HG03558 (cell line): Measurements from ENCODE around the gene UBFD1.
"Not testable (repeated sequence)": the region's sequence is repeated elsewhere in the genome, so short reads cannot be mapped to it uniquely, and the experiment has no call there.

Source experiments
- ATAC-seq: cut with Tn5 transposase; IDR thresholded peaks from one replicate; pipeline ENCODE4 v1.9.1; 2021; ENCODE audit warnings: moderate number of reproducible peaks; ENCODE audit not compliant: unreplicated experiment; ENCODE audit errors: extremely low read depth

The UBFD1 gene, protein sequence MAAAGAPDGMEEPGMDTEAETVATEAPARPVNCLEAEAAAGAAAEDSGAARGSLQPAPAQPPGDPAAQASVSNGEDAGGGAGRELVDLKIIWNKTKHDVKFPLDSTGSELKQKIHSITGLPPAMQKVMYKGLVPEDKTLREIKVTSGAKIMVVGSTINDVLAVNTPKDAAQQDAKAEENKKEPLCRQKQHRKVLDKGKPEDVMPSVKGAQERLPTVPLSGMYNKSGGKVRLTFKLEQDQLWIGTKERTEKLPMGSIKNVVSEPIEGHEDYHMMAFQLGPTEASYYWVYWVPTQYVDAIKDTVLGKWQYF

DNA sequence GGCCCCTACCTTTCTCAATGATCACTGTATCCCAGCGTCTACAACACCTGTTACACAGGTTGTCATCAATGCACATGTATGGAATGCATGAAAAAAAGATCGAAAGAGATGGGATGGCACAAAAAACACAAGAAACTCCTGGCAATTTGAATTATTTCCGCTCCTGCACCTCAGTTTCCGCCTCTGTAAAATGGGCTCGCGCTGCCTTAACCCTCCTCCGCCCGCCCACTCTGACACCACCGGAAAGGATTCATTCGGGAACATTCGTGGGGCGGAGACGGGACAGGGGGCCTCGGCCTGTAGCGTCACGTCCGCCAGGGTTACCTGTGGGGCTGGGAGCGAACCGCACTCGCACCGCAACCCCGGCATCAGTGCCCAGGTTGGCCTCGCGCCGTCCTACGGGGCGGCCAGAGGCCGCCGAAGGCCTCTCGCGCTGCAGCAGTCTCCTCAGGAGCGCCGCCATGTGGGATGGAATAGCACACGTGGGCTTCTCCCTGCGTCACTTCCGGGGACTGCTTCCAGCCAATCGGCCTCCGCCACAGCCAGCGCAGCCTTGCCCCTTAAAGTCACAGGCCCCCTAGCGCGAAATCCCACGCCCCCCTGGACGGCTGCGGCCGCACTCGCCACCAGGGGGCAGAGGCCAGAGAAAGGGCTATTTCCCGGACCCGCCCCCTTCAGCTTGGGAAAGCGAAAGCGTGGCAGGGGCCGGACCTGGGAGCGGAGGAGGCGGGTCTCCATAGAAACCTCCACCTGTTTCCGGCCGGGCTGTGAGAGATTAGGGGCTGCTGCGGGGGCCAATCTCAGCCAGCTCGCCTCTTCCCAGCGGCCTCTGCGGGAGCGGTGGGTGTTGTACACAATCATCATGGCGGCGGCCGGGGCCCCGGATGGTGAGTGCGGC lies at the start of gene UBFD1, which contains the start of gene EARS2:
UBFD1 (plus strand) TSS at position 847 of the 898 bp plus-strand sequence; CDS start at position 863, 16 bp downstream.
EARS2 (minus strand) TSS at position 470 of the 898 bp plus-strand sequence; CDS start at position 463, 7 bp downstream.
- peak; percentile 77 for ATAC-seq

DNA sequence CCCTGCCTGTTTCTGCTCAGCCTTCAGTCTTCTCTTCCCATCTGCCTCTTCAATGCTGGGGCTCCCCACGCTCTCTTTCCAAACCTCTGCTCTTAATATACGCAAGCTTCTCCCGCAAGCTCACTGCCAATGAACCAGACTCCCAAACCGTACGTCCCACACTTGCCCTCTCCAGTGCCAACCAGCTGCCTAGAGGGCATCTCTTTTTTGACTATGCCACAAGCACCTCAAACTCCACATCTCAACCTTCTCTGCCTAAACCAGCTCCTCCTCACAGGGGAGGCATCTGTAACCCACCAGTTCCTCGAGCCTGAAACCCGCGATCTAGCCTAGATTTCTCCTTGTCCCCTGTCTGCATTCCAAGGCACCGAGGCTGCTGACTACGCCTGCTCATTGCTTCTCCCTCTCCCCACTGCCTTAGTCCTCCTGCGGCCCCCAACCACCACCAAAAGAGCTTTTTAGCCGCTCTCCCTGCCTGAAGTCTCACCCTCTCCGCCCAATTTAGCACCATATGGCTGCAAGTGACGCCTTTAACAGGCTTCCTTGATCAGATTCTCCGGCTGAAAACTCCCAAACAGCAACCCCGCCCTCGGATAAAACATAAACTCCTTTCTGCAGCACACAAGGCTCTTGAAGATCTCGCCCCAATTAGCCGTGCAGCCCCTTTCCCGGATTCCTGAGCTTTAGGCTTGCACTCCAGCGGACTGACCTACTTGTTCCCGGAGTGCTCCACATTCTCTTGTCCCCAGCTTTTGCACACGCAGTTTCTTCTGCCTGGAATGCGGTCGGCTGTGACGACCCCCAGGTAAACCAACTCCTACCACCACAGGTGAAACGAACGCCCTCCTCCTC lies 48.7 kb upstream of the UBFD1 start:
- ATAC-seq: no peak

DNA sequence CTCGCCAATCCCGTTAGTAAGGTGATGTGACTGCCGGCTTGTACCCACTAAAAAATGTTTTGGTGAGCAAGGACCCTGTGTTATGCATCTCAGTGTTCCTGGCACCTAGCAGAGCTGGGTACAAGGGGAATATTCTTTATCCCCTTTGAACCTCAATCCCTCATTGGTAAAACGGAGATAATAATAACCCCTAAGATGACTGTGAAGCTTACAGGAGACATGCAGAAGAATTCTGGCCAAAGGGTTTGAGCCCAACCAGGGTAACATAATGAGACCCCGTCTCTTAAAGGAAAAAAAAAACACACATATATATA lies 48.1 kb upstream of the UBFD1 start:
- no peak for ATAC-seq

DNA sequence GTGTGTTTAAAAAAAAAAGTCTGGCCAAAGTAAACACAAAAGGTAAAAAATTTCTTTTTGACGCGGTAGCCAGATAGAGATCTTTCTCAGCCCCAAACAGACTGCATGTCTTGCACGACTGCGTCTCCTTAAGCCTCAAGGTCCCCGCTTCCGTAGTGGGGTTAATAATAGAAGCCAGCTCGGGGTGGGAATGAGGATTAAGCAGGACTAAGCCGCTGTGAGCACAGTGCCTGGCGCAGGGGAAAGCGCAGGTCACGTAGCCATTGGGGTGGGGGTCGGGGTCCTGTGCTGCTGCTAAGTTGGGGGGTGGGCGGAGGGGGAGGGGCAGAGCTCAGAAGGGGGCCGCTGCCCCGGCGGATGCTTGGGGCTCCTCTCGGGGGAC lies 47.8 kb upstream of the UBFD1 start:
- no peak for ATAC-seq

DNA sequence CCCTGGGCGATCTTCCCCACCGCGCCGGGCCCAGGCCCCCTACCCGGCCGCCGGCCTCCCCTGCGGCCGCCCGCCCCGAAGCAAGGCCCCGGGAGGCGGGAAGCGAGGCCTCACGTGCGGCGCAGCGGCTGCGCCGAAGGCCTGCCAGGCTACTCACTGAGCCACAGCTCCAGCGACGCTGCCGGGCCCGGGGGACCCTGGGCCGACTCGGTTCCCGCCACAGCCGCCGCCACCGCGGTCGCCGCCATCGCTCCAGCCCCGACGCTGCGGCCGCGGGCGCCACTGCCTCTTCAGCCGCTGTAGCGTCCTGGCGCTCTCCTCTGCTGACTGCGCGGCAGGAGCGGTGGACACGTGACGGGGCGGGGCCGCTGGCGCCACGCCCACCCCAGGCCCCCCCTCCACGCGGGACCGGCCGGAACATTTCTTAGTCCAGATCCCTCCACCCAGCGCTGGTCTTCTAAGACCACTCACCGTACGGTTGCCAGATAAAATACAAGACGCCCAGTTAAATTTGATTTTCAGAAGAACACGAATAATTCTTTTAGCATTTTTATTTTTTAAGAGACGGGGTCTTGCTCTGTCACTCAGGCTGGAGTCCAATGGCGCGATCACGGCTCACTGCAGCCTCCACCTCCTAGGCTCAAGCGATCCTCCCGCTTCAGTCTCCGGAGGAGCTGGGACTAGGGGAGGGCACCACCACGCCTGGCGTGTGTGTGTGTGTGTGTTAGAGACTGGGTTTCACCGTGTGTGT lies 47.2 kb upstream of the UBFD1 start, which contains the start of gene GGA2:
GGA2 (minus strand) TSS at position 331 of the 751 bp plus-strand sequence; CDS start at position 248, 83 bp downstream.
- no peak for ATAC-seq

DNA sequence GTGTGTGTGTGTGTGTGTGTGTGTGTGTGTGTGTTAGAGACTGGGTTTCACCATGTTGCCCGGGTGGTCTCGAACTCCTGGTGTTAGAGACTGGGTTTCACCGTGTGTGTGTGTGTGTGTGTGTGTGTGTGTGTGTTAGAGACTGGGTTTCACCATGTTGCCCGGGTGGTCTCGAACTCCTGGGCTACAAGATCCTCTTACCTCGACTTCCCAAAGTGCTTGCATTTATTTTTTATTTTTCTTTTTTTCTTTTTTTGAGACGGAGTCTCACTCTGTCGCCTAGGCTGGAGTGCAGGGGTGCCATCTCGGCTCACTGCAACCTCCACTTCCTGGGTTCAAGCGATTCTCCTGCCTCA lies 46.6 kb upstream of the UBFD1 start:
- ATAC-seq: not testable (repeated sequence)

DNA sequence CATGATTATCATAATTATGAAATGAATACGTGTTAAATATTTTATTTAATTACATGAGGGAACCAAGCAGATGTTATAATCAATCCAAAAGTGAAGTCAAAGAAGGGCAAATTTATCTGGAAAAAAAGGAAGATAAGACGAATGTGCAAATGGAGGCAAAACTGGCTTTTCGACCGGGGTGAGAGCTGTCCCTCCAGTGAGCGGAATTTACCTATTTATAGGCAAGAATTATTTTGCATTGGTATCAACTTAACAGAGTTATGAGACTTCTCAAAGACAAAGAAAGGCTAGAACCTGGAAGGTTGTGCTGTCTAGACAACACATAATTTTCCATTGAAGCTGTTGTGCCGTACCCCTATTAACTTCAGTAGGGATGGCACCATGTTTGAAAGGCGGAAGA lies 45.8 kb upstream of the UBFD1 start:
- no peak for ATAC-seq

DNA sequence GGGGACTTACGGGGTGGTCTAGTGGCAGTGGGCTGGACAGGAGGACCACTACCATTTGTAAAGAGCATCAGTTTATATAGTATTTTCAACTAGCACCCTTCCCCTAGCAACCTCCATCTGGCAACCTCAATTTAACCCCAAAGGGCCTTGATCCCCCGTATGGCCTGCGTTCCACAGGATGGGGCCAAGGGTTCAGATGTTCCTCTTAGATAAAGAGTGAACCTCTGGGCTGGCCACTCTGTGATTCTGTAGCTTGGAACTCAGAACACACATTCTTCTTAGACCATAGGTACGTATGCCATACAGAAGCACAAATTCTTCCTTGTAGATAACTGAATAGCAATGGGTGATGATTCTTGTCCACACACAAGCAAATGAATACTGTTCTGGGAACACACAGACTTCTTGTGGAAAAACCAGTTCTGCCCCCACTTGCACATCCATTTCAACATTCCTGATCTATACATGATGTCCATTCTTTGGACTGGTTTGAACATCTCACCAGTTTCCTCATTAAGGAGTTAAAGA lies 45.3 kb upstream of the UBFD1 start:
- no peak for ATAC-seq

DNA sequence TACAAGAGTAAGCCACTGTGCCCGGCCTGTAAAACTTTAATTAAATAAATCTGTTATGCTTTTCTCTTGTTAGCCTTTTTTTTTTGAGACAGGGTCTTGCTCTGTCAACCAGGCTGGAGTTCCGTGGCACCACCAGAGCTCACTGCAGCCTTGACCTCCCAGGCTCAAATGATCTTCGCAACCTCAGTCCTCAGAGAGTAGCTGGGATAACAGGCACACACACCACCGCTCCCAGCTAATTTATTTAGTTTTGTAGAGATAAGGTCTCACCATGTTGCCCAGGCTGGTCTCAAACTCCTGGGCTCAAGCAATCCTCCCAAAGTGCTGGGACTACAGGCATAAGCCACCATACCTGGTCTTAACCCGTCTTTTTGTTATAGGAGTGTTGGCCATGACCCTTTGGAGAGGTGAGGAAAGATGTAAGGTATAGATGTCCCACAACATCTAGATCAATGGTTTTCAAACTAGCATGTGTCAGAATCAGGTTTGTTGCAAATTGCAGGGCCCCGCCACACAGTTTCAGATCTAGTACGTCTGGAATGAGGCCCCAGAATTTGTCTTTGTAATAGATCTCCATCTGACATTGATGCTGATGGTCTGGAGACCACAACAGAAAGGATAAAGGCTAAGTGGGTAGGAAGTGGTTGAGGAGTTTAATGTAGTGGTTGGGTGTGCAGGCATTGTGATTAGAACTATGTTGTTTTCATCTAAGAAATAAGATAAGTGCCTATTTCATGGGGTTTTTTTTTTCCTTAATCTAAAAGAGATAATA lies 43.0 kb upstream of the UBFD1 start:
- no peak for ATAC-seq

DNA sequence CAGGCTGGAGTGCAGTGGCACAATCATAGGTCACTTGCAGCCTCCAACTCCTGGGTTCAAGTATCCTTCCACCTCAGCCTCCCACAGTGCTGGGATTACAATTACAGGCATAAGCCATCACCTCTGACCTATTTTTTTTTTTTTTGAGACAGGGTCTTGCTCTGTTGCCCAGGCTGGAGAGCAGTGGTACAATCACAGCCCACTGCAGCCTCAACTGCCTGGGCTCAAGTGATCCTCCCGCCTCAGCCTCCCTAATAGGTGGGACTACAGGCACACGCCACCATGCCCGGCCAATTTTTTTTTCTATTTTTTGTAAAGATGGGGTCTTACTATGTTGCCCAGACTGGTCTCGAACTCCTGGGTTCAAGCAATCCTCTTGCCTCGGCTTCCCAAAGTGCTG lies 41.6 kb upstream of the UBFD1 start:
- ATAC-seq: no peak

DNA sequence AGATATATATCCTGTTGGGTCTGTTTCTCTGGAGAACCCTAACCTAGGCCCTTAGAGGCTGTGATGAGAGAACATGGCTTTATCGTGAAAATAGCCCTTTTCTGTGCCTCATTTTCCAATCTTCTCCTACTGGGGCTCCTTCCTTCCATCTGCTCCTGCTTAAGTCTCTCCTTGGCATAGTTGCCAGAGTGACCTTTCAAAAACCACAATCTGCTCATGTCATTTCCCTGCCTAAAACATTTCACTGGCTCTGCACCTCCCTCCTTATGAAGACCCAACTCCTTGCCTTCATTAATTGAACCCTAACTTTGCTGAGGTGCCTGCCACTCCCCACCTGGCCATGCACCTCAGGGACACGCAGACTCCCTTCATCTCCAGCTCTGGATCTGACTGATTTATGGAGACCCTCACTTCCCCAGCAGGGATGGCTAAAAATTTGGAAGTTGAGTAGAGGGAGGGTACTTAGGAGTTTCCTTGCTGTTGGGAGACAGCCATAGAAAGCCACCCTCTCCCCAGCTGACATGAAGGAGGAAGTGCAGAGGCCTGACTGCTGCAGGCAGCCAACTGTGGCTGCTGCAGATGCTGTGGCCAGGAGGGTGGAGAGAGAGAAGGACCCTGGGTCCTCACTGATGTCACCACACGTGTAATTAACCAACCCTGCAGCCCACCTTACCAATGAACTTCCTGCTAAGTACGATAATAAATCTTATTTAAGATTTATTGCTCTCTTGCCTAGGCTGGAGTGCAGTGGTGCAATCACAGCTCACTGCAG lies 41.0 kb upstream of the UBFD1 start:
- no peak for ATAC-seq

DNA sequence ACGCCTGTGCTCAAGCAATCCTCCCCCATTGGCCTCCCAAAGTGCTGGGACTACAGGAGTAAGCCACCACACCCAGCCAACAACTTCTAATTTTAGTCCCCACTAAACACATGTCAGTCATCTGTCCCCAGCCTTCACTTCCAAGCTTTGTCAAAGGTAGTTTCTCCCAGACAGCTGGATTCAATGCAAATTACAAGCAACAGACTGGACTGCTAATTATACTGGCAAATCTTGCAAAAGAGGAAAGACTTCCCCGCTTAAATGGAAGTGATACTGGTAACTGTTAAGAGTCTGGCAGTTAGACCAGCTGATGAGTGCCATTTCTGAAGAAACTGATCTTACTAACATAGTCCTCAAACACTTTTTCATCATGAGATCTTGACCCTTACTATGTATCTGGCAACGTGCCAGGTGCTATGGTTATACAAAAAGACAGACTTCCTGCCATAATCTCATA lies 39.1 kb upstream of the UBFD1 start:
- no peak for ATAC-seq

DNA sequence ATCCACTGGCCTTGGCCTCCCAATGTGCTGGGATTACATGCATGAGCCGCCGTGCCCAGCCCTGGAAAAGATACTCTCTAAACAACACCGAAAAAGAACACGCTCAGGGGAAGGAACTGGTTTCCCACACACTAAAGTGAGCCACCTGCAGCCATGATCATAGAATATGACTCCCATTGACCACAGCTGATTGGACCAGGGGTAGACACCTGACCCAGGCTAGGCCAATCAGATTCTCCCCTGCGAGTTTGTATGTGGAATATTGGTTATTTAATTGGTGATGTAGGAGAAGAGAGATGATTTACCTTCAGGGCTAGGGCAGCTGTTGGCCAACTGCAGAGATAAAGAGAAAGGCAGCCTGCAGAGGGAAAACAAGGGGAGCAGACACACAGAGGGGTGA lies 38.2 kb upstream of the UBFD1 start:
- no peak for ATAC-seq

DNA sequence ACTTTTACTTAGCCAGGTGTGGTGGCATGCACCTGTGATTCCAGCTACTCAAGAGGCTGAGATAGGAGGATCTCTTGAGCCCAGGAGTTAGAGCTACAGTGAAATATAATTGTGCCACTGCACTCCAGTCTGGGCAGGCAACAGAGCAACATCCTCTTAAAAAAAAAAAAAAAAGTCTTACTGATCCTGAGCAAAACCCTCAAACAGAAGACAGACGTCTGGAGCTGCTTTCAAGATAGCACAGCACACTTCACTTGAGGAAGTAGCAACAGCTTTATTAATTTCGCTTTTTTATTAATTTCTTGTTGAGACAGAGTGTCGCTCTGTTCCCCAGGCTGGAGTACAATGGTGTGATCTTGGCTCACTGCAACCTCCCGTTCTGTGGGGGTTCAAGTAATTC lies 37.0 kb upstream of the UBFD1 start:
- no peak for ATAC-seq

DNA sequence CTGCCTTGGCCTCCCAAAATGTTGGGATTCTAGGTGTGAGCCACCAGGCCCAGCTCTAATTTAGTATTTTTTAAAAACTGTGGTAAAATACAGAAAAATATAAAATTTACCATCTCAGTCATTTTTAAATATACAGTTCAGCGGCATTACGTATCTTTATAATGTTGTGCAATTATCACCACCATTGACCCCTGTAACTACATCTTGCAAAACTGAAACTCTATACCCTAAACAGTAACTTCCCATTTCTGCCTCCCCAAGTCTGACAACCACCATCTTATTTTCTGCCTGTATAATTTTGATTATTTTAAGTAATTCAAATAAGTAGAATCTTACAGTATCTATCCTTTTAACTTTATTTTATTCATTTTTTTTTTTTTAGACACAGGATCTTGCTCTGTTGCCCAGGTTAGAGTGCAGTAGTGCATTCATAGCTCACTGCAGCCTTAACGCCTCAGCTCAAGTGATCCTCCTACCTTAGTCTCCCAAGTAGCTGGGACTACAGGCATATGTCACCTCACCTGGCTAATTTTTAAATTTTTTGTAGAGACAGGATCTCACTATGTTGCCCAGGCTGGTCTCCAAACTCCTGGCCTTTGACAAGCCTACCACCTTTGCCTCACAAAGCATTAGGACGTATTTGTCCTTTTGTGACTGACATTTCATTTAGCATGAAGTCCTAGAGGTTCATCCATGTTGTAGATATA lies 36.3 kb upstream of the UBFD1 start:
- ATAC-seq: no peak

DNA sequence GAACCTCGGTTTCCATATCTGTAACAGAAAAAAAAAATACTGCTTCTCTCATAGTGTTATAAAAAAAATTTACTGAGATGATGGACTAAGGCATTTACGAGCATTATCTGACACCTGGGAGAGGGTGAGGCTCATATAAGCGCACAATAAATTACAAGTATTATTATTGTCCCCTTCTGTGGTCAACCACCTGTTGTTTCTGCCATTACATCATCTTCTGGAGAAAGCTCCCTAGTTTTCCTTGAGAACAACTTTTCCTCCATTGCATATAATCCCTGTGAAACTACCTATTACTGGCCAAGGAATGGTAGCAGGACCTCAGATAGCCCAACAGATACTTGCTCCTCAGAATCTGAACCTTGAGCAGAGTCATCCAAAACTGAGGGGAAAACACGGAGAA lies 35.6 kb upstream of the UBFD1 start:
- ATAC-seq: no peak

DNA sequence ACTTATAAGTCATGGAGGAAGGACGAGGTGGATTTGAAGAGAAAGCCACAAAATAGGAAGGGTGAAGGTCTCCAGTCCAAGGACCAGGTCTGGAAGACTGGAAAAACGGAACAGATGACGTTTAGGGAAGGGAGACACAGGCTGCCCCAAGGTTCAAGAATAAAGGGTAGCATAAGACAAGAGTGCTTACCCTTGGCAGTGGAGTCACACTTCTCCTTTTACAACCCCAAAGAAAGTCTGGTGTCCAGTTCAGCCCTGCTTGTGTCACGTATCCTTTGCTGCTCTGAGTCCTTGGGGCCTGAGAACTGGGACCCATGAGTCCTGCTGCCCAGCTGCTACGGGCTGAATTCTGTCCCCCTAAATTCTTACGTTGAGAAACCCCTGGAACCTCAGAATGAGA lies 34.2 kb upstream of the UBFD1 start:
- ATAC-seq: no peak
